ENCODE measurements around the gene HTT.

DNA sequence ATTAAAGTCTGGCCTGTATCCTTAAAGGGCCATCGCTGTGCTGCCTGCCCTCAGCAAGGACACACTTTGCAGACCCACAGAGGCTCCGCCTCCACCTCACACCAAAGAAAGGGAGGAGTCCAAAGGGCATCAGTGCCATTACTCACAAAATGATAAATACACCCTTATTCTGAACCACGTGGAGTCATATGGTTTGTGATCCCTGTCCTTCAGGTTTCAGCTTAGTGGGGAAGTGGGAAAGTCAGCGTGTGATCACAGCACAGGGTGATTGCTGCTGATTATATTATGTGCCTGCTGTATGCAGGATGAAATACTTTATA, 138.6 kb downstream of the HTT start:
- TF ChIP-seq, protein P1, sequence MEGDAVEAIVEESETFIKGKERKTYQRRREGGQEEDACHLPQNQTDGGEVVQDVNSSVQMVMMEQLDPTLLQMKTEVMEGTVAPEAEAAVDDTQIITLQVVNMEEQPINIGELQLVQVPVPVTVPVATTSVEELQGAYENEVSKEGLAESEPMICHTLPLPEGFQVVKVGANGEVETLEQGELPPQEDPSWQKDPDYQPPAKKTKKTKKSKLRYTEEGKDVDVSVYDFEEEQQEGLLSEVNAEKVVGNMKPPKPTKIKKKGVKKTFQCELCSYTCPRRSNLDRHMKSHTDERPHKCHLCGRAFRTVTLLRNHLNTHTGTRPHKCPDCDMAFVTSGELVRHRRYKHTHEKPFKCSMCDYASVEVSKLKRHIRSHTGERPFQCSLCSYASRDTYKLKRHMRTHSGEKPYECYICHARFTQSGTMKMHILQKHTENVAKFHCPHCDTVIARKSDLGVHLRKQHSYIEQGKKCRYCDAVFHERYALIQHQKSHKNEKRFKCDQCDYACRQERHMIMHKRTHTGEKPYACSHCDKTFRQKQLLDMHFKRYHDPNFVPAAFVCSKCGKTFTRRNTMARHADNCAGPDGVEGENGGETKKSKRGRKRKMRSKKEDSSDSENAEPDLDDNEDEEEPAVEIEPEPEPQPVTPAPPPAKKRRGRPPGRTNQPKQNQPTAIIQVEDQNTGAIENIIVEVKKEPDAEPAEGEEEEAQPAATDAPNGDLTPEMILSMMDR (IDR thresholded peaks at IDR 0.05; ENCODE audit: insufficient read depth, low read length), result no peak
- TF ChIP-seq, protein P2, sequence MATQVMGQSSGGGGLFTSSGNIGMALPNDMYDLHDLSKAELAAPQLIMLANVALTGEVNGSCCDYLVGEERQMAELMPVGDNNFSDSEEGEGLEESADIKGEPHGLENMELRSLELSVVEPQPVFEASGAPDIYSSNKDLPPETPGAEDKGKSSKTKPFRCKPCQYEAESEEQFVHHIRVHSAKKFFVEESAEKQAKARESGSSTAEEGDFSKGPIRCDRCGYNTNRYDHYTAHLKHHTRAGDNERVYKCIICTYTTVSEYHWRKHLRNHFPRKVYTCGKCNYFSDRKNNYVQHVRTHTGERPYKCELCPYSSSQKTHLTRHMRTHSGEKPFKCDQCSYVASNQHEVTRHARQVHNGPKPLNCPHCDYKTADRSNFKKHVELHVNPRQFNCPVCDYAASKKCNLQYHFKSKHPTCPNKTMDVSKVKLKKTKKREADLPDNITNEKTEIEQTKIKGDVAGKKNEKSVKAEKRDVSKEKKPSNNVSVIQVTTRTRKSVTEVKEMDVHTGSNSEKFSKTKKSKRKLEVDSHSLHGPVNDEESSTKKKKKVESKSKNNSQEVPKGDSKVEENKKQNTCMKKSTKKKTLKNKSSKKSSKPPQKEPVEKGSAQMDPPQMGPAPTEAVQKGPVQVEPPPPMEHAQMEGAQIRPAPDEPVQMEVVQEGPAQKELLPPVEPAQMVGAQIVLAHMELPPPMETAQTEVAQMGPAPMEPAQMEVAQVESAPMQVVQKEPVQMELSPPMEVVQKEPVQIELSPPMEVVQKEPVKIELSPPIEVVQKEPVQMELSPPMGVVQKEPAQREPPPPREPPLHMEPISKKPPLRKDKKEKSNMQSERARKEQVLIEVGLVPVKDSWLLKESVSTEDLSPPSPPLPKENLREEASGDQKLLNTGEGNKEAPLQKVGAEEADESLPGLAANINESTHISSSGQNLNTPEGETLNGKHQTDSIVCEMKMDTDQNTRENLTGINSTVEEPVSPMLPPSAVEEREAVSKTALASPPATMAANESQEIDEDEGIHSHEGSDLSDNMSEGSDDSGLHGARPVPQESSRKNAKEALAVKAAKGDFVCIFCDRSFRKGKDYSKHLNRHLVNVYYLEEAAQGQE (IDR thresholded peaks at IDR 0.05; ENCODE audit: insufficient replicate concordance, low read depth), result no peak
